Heart right ventricle (tissue), 16 donors: ENCODE measurements around the gene PNMA8A. TPM values are rescaled to one million over a fixed set of nuclear protein-coding genes. Genes with fewer than 3 reads are reported as not detected.
A peak's percentile ranks its signal among the peaks of the same experiment; 100 is the strongest.

Source experiments
- ATAC-seq, 8 donors: fragments of 200-7000 bp; cut with Tn5 transposase; one replicate each; pipeline ENCODE4 v1.9.1; 2020; ENCODE audit warnings: mild to moderate bottlenecking in 8 of 8, moderate library complexity in 8 of 8, moderate number of reproducible peaks in 1 of 8
- DNase-seq, 2 donors: peaks; one replicate each; pipeline ENCODE4 v3.0.0-alpha.2; 2020
- H3K27ac ChIP-seq, 10 donors: fragments of 200-600 bp; sonication (generic) in 2 of 10; one replicate each; pipeline versions ENCODE4 v1.5.0 to v1.8.0; 2020 to 2022; ENCODE audit warnings: mild to moderate bottlenecking in 3 of 10
- H3K27me3 ChIP-seq, 7 donors: fragments of 200-600 bp; one replicate each; pipeline ENCODE4 v1.8.0; 2021 to 2022; ENCODE audit warnings: mild to moderate bottlenecking in 2 of 7
- H3K36me3 ChIP-seq, 9 donors: fragments of 200-600 bp; sonication (generic) in 1 of 9; one replicate each; pipeline versions ENCODE4 v1.5.0 to v1.8.0; 2020 to 2022; ENCODE audit warnings: mild to moderate bottlenecking in 2 of 9
- H3K4me1 ChIP-seq, 9 donors: fragments of 200-600 bp; sonication (generic) in 1 of 9; one replicate each; pipeline versions ENCODE4 v1.5.0 to v1.8.0; 2020 to 2022; ENCODE audit warnings: mild to moderate bottlenecking in 4 of 9
- H3K4me3 ChIP-seq, 10 donors: fragments of 200-600 bp; sonication (generic) in 2 of 10; one replicate each; pipeline versions ENCODE4 v1.5.0 to v1.8.0; 2020 to 2022; ENCODE audit warnings: mild to moderate bottlenecking in 7 of 10, moderate library complexity in 2 of 10
- H3K9me3 ChIP-seq, 11 donors: fragments of 200-600 bp in 10 of 11; sonication (generic) in 2 of 11; one replicate each; pipeline versions ENCODE4 v1.5.0 to v1.8.0; 2013 to 2022; ENCODE audit warnings: mild to moderate bottlenecking in 2 of 11, control low read depth in 1 of 11, moderate library complexity in 1 of 11
- WGBS, 2 donors: extraction: QIAGEN DNeasy Blood & Tissue Kit; methylation state at CpG; one replicate each; pipeline ENCODE4 v1.1.7; 2013; ENCODE audit warnings: inconsistent platforms in 1 of 2; 5-methylcytosine and 5-hydroxymethylcytosine counted together
- intact Hi-C, 10 donors: fragments of 100-400 bp; cut with DNase I; formaldehyde crosslinking; loops; one replicate each; pipeline versions ENCODE4 v1.11.1 to v1.14.2; 2022
- polyA plus RNA-seq, 2 donors: library from polyadenylated mRNA; stranded (reverse); fragments of 200-250 nt; gene quantifications; one replicate each; pipeline ENCODE4 v1.2.3, GENCODE V29; 2013
- total RNA-seq, 10 donors: library from RNA; stranded (reverse); fragmentation: NEBNext Ultra II Directional in 3 of 10; extraction: Animal tissue kit (Norgen Biotek cat#: 25700) in 3 of 10; gene quantifications; one replicate each; pipeline versions ENCODE4 v1.2.1 to v1.2.4, GENCODE V29; 2021 to 2023
- TF ChIP-seq, protein P1 (sequence below), 9 donors: fragments of 200-600 bp; sonication (generic) in 2 of 9; IDR thresholded peaks; one replicate each; pipeline versions ENCODE4 v1.5.0 to v1.8.0; 2021 to 2022; ENCODE audit warnings: antibody characterized with exemption in 9 of 9, mild to moderate bottlenecking in 5 of 9, moderate library complexity in 1 of 9
- donor health status: Arrhythmogenic right ventricular cardiomyopathy.
- donor health status: ischemic (EF 13 %, LVEDD 7.1; RV severe dilation, severe dysfunction).
- donor health status: healthy with polysubstance abuse.
- donor health status: DM: no; HTN: yes; CAD: no.
- donor health status: DM: no; HTN: no; CAD: no.
- donor health status: ischemic (EF 25% LVEDD 6.9; RV normal size, moderate dysfunction).
- donor health status: ischemic (EF 25% LVEDD 5.7; RV mildly dilated, moderate dysfunction).
- donor health status: healthy.
- donor health status: DM: yes; HTN: yes; CAD: no.
- donor health status: Ischemic cardiomyopathy.
- donor health status: ischemic (EF 35%, LVEDD 5.7; RV mildly dilated, moderate dysfunction).
- donor health status: nonischemic (EF 11% LVEDD 7.7; RV severe dilation, severe dysfunction).
- donor health status: DM: yes; HTN: yes; CAD: no.
- donor health status: PGD.
- donor health status: ischemic (EF 29% LVEDD 5.4; RV normal size, mild dysfunction).
- donor health status: nonischemic (EF 23%, LVEDD 6.1; RV moderate dilation, normal function).

The PNMA8A gene
- total and polyA plus RNA-seq, 12 donors = 2.8 to 12.3 (median 8.7) TPM

DNA sequence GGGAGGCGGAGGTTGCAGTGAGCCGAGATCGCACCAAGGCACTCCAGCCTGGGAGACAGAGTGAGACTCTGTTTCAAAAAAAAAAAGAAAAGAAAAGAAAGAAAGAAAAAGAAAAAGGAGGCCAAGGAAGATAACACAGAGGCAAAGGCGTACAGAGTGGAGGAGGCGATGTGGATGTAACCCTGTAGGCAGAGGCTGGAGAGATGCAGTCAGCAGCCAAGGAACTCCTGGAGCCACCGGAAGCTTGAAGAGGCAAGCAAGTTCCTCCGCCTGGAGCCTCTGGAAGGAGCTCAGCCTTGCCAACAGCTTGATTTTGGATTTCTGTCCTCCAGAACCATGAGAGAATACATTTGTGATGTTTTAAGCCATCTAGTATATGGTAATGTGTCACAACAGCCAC, 51.3 kb downstream of the PNMA8A start:
- Histone ChIP-seq H3K27ac (peak overlapping the region in 1 of 10 donors; percentile 25), H3K27me3 (peaks cover 0 to 31% (median 21%) of the 10 kb centered on the region in 7 donors), H3K4me3 (no peak overlapping the region), H3K9me3 (no peaks in the 10 kb centered on the region), H3K4me1 (peaks cover 0 to 15% (median 6%) of the 10 kb centered on the region in 9 donors), H3K36me3 (no peaks in the 10 kb centered on the region)
- WGBS, 2 donors = 71 to 78% methylated on average over 7 of the region's 7 CpGs
- intact Hi-C loops = no loop called here
- no peak for DNase-seq
- TF ChIP-seq, protein P1, sequence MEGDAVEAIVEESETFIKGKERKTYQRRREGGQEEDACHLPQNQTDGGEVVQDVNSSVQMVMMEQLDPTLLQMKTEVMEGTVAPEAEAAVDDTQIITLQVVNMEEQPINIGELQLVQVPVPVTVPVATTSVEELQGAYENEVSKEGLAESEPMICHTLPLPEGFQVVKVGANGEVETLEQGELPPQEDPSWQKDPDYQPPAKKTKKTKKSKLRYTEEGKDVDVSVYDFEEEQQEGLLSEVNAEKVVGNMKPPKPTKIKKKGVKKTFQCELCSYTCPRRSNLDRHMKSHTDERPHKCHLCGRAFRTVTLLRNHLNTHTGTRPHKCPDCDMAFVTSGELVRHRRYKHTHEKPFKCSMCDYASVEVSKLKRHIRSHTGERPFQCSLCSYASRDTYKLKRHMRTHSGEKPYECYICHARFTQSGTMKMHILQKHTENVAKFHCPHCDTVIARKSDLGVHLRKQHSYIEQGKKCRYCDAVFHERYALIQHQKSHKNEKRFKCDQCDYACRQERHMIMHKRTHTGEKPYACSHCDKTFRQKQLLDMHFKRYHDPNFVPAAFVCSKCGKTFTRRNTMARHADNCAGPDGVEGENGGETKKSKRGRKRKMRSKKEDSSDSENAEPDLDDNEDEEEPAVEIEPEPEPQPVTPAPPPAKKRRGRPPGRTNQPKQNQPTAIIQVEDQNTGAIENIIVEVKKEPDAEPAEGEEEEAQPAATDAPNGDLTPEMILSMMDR (IDR thresholded peaks at IDR 0.05) = no peak
- ATAC-seq = no peak

Other genes starting within 250 kb of the PNMA8A start
- gene IGFL1, start 241.8 kb downstream of the PNMA8A start, total RNA-seq = not detected
- not detected for gene IGFL1, start 241.8 kb downstream of the PNMA8A start, polyA plus RNA-seq
- gene HIF3A, start 174.5 kb downstream of the PNMA8A start, total RNA-seq = 100 to 1,000 TPM in 1 of 10 donors, 10 to 100 TPM in 9; 22.7 to 141 (median 46.4) TPM
- 100 to 1,000 TPM in 1 of 2 donors, 10 to 100 TPM in 1; 49.3 to 204 TPM for gene HIF3A, start 174.5 kb downstream of the PNMA8A start, polyA plus RNA-seq
- gene PPP5C, start 124.5 kb downstream of the PNMA8A start, total RNA-seq = 10 to 100 TPM; 69.9 to 89.5 (median 76.5) TPM
- 10 to 100 TPM; 51.6 to 80.3 TPM for gene PPP5C, start 124.5 kb downstream of the PNMA8A start, polyA plus RNA-seq
- gene CCDC8, start 58.0 kb downstream of the PNMA8A start, total RNA-seq = 10 to 100 TPM; 21.3 to 37.3 (median 28.6) TPM
- 10 to 100 TPM; 14.4 to 15.0 TPM for gene CCDC8, start 58.0 kb downstream of the PNMA8A start, polyA plus RNA-seq
- under 1 TPM in 5 of 10 donors, not detected in 5; 0.07 to 0.13 (median 0.08) TPM for gene PNMA8C, start 42.6 kb downstream of the PNMA8A start, total RNA-seq
- gene PNMA8C, start 42.6 kb downstream of the PNMA8A start, polyA plus RNA-seq = under 1 TPM; 0.01 to 0.07 TPM
- gene PNMA8B, start 24.3 kb upstream of the PNMA8A start, total RNA-seq = under 1 TPM; 0.47 to 0.95 (median 0.65) TPM
- under 1 TPM; 0.37 to 0.81 TPM for gene PNMA8B, start 24.3 kb upstream of the PNMA8A start, polyA plus RNA-seq
- 100 to 1,000 TPM; 214 to 488 (median 287) TPM for gene CALM3, start 129.8 kb upstream of the PNMA8A start, total RNA-seq
- 100 to 1,000 TPM; 304 to 370 TPM for gene CALM3, start 129.8 kb upstream of the PNMA8A start, polyA plus RNA-seq
- 10 to 100 TPM in 1 of 10 donors, 1 to 10 TPM in 9; 1.4 to 13.7 (median 2.6) TPM for gene PTGIR, start 153.5 kb upstream of the PNMA8A start, total RNA-seq
- gene PTGIR, start 153.5 kb upstream of the PNMA8A start, polyA plus RNA-seq = 1 to 10 TPM; 5.5 to 8.5 TPM
- 1 to 10 TPM in 2 of 10 donors, not detected in 8; 1.9 to 5.9 TPM for gene GNG8, start 164.6 kb upstream of the PNMA8A start, total RNA-seq
- gene GNG8, start 164.6 kb upstream of the PNMA8A start, polyA plus RNA-seq = not detected
- 10 to 100 TPM in 7 of 10 donors, 1 to 10 TPM in 3; 6.9 to 29.3 (median 14.9) TPM for gene DACT3, start 189.6 kb upstream of the PNMA8A start, total RNA-seq
- 1 to 10 TPM; 3.9 to 5.0 TPM for gene DACT3, start 189.6 kb upstream of the PNMA8A start, polyA plus RNA-seq
- 10 to 100 TPM; 11.7 to 22.7 (median 12.4) TPM for gene PRKD2, start 245.6 kb upstream of the PNMA8A start, total RNA-seq
- gene PRKD2, start 245.6 kb upstream of the PNMA8A start, polyA plus RNA-seq = 10 to 100 TPM; 15.9 to 19.5 TPM